Adrenal gland (tissue), 12 donors: Measurements from ENCODE around the gene SLC5A9. TPM values are rescaled to one million over a fixed set of nuclear protein-coding genes. Genes with fewer than 3 reads are reported as not detected.

Experiments
- DNase-seq, 7 donors: peaks; one replicate each; pipeline ENCODE4 v3.0.0-alpha.2; 2019 to 2020
- H3K27ac ChIP-seq, 5 donors: fragments of 200-600 bp; sonication (generic) in 4 of 5; 1 replicate in 3 of 5; 2 replicates in 2 of 5; pipeline versions ENCODE4 v1.5.1 to v1.8.0; 2016 to 2020; ENCODE audit warnings: mild to moderate bottlenecking in 1 of 5
- H3K27me3 ChIP-seq: fragments of 200-600 bp; 2 replicates; pipeline ENCODE4 v1.8.0; 2021
- H3K36me3 ChIP-seq, 2 donors: fragments of 200-600 bp; replicated peaks in 1 of 2; 1 replicate in 1 of 2; 2 replicates in 1 of 2; pipeline versions ENCODE4 v1.5.1 to v1.8.0; 2018 to 2022
- H3K4me1 ChIP-seq, 2 donors: fragments of 200-600 bp; replicated peaks in 1 of 2; 1 replicate in 1 of 2; 2 replicates in 1 of 2; pipeline versions ENCODE4 v1.5.1 to v1.8.0; 2018 to 2021
- H3K4me3 ChIP-seq, 4 donors: fragments of 200-600 bp; sonication (generic) in 3 of 4; one replicate each; pipeline ENCODE4 v1.5.1; 2016 to 2018
- H3K9me3 ChIP-seq, 3 donors: fragments of 200-600 bp; sonication (generic) in 1 of 3; replicated peaks in 1 of 3; 1 replicate in 2 of 3; 2 replicates in 1 of 3; pipeline versions ENCODE4 v1.5.1 to v1.8.0; 2016 to 2021
- POLR2A ChIP-seq, 2 donors: fragments of 450-650 bp; IDR thresholded peaks; one replicate each; pipeline ENCODE4 v1.6.1; 2017; ENCODE audit warnings: antibody characterized with exemption in 2 of 2, mild to moderate bottlenecking in 2 of 2, moderate library complexity in 1 of 2
- WGBS, 4 donors: extraction: QIAGEN DNeasy Blood & Tissue Kit in 2 of 4; methylation state at CpG; one replicate each; pipeline versions ENCODE4 v1.1.5 to v1.1.7; 2013 to 2017; 5-methylcytosine and 5-hydroxymethylcytosine counted together
- intact Hi-C, 2 donors: fragments of 100-400 bp; cut with DNase I; formaldehyde crosslinking; loops; one replicate each; pipeline versions ENCODE4 v1.14.1 to v1.15.0; 2022 to 2023
- polyA plus RNA-seq, 3 donors: library from polyadenylated mRNA; stranded (reverse); fragments of 200-250 nt in 2 of 3; fragments of 350-450 nt in 1 of 3; fragmentation: Illumina TruSeq in 1 of 3; extraction: RNeasy Lipid Tissue Mini Kit (QIAGEN cat#74804) in 1 of 3; gene quantifications; one replicate each; pipeline ENCODE4 v1.2.3, GENCODE V29; 2013 to 2014
- total RNA-seq, 9 donors: library from RNA; depleted of rRNA in 4 of 9; stranded (reverse); fragments of >200 nt in 4 of 9; fragments of 120-200 nt in 1 of 9; fragmentation: NEBNext Ultra II Directional in 1 of 9; extraction: Animal tissue kit (Norgen Biotek cat#: 25700) in 1 of 9; gene quantifications; one replicate each; pipeline versions ENCODE4 v1.1.0 to v1.2.4, GENCODE V29; 2013 to 2023
- TF ChIP-seq, protein P1 (sequence below), 6 experiments: fragments of 450-650 bp in 4 of 6; fragments of 200-600 bp in 2 of 6; sonication (generic) in 1 of 6; IDR thresholded peaks; 1 replicate in 5 of 6; 2 replicates in 1 of 6; pipeline versions ENCODE4 v1.5.1 to v1.8.0; 2016 to 2021; ENCODE audit warnings: antibody characterized with exemption in 6 of 6, mild to moderate bottlenecking in 2 of 6, moderate library complexity in 1 of 6
- donor health status: healthy with polysubstance abuse.
- donor health status: Bipolar disorder and iron deficiency.
- donor health status: DM: yes; HTN: yes; CAD: no.
- donor health status: DM: no; HTN: no; CAD: no.
- donor health status: DM: no; HTN: no; CAD: no.
- donor health status: DM: yes; HTN: yes; CAD: no.

Gene SLC5A9
- total and polyA plus RNA-seq, 12 donors = 0.11 to 0.83 (median 0.22) TPM; not detected in 3

DNA sequence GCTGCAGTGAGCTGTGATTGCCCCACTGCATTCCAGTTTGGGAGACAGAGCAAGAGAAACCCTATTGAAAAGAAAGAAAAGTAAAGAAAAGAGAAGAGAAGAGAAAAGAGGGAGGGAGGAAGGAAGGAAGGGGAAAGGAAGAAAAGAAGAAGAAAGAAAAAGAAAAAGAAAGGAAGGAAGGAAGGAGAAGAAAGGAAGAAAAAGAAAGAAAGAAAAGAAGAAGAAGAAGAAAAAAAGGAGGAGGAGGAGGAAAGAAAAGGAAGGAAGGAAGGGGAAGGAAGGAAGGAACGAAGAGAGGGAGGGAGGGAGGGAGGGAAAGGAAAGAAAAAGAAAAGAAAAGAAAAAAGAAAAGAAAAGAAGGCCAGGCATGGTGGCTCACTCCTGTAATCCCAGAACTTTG is 10.2 kb downstream of the SLC5A9 start:
- H3K27me3 ChIP-seq = no peaks in the 10 kb centered on the region
- H3K4me3 ChIP-seq = no peak overlapping the region
- no peaks in the 10 kb centered on the region for H3K36me3 ChIP-seq
- no peak for DNase-seq
- no peaks in the 10 kb centered on the region for H3K9me3 ChIP-seq
- TF ChIP-seq, protein P1, sequence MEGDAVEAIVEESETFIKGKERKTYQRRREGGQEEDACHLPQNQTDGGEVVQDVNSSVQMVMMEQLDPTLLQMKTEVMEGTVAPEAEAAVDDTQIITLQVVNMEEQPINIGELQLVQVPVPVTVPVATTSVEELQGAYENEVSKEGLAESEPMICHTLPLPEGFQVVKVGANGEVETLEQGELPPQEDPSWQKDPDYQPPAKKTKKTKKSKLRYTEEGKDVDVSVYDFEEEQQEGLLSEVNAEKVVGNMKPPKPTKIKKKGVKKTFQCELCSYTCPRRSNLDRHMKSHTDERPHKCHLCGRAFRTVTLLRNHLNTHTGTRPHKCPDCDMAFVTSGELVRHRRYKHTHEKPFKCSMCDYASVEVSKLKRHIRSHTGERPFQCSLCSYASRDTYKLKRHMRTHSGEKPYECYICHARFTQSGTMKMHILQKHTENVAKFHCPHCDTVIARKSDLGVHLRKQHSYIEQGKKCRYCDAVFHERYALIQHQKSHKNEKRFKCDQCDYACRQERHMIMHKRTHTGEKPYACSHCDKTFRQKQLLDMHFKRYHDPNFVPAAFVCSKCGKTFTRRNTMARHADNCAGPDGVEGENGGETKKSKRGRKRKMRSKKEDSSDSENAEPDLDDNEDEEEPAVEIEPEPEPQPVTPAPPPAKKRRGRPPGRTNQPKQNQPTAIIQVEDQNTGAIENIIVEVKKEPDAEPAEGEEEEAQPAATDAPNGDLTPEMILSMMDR (IDR thresholded peaks at IDR 0.05) = no peak
- TF ChIP-seq POLR2A (IDR thresholded peaks at IDR 0.05) = no peak
- no peak overlapping the region for H3K27ac ChIP-seq
- no peaks in the 10 kb centered on the region for H3K4me1 ChIP-seq
- WGBS, 4 donors = 76 to 100% (median 92%) methylated on average over 1 of the region's 1 CpG
- intact Hi-C loops = no loop called here

DNA sequence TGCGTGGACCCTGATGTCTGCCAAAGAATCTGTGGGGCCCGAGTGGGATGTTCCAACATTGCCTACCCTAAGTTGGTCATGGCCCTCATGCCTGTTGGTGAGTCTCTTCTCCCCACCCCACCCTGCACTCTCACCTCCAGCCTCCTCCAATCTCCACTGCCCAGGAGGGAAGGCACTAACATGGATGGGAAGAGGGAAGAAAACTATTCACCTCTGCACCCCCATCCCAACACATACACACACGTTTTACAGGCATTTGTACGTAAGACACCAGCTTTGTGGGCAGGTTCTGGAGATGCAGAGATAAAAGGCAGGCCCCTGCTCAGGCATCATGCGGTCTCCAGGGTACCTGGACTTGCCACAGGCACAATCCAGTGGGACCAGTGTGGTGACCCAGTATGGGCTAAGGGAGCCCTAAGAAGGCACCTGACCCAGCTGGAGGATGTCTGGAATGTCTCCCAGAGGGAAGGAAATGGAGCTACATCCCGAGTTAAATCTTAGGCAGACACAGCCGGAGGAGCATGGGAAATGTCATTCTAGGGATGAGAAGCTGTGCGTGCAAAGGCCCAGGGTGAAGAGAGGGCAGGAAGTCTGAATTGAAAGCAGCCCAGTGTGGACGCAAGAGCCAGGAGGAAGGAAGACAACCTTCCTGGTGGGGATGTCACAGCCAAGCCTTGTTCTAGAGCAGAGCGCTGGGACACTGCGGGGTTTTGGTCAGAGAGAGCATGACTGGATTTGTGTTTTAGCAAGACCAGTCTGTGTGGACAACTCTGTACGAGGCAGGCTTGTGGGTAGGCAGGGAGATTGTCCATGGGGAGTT is 11.4 kb downstream of the SLC5A9 start:
- H3K27ac ChIP-seq = peak overlapping the region in 1 of 5 donors; percentile 59
- H3K27me3 ChIP-seq = no peaks in the 10 kb centered on the region
- H3K9me3 ChIP-seq = no peaks in the 10 kb centered on the region
- H3K4me1 ChIP-seq = no peaks in the 10 kb centered on the region
- intact Hi-C loops = no loop called here
- H3K4me3 ChIP-seq = no peak overlapping the region
- 62 to 83% (median 75%) methylated on average over 12 of the region's 12 CpGs for whole genome bisulfite sequencing, 4 donors
- TF ChIP-seq, protein P1 (IDR thresholded peaks at IDR 0.05) = no peak
- no peak for TF ChIP-seq POLR2A (IDR thresholded peaks at IDR 0.05)
- H3K36me3 ChIP-seq = no peaks in the 10 kb centered on the region
- peak in 5 of 7 donors; percentile 18 to 73 (median 35) for DNase-seq

DNA sequence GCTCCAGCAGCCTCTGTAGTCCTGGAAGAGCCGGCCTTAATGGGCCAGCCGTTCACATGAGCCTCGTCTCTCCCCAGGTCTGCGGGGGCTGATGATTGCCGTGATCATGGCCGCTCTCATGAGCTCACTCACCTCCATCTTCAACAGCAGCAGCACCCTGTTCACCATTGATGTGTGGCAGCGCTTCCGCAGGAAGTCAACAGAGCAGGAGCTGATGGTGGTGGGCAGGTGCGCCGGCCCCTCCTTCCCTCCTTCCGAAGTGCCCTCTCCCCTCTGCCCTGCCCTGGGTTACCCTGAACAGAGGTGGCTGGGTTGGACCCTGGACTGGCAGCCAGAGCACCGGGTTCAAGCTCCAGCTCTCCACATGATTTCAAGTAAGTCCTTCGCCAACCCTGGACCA is 13.1 kb downstream of the SLC5A9 start:
- Histone ChIP-seq H3K27ac (no peak overlapping the region), H3K27me3 (no peaks in the 10 kb centered on the region), H3K36me3 (no peaks in the 10 kb centered on the region), H3K4me1 (no peaks in the 10 kb centered on the region), H3K9me3 (no peaks in the 10 kb centered on the region), H3K4me3 (no peak overlapping the region)
- no peak for DNase-seq
- intact Hi-C loops = no loop called here
- WGBS, 4 donors = 92 to 98% (median 95%) methylated on average over 13 of the region's 13 CpGs
- TF ChIP-seq, protein P1 (IDR thresholded peaks at IDR 0.05) = no peak
- no peak for TF ChIP-seq POLR2A (IDR thresholded peaks at IDR 0.05)

DNA sequence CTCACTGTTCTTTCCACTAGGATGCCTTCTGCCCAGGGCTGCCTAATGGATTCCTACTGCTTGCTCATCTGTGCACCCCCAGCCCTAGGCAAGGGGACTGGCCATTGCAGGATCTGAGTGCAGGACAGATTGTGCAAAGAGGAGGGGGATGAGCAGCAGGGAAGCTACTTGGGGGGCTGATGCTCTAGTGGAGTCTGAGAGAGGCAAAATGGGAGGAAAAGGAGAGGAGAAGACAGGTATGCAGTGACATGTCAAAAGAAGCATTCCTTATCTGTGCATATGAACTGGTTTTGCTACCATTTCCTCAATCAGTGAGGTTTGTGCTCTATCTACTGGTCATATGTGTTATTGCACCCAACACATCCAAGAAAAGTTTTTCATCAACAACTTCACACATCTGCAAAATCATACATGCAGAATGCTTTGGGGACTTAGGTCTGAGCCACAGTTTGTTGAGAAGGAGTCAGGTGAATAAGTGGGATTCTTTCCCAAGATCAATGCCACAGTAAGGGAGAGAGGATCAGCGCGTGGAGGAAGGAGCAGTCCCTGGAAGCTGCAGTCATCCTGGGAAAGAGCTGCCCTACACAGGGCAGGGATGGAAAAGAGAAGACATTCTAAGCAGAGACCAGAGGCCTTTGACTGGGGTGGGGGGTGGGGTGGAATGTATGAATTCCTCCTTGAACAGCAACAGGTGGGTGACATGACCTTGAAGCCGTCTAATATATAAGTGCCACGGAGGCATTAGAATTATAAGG is 14.4 kb downstream of the SLC5A9 start:
- Histone ChIP-seq H3K4me1 (no peaks in the 10 kb centered on the region), H3K27me3 (no peaks in the 10 kb centered on the region), H3K4me3 (no peak overlapping the region), H3K36me3 (no peaks in the 10 kb centered on the region), H3K9me3 (no peaks in the 10 kb centered on the region), H3K27ac (no peak overlapping the region)
- 61 to 81% (median 68%) methylated on average over 4 of the region's 4 CpGs for WGBS, 4 donors
- no peak for DNase-seq
- TF ChIP-seq, protein P1 (IDR thresholded peaks at IDR 0.05) = peak; percentile 42 to 81 (median 69)
- no peak for TF ChIP-seq POLR2A (IDR thresholded peaks at IDR 0.05)
- intact Hi-C loops = no loop called here
